Neural crest cell (in vitro differentiated cells): Measurements from ENCODE around the gene TCP11. TPM values are rescaled to one million over a fixed set of nuclear protein-coding genes. Genes with fewer than 3 reads are reported as not detected.

ENCODE experiments used
- DNase-seq: peaks from one replicate; pipeline ENCODE4 v3.0.0; 2021; ENCODE audit warnings: low read depth, mixed read lengths, low spot score
- H3K27ac Mint-ChIP-seq: one replicate; pipeline ENCODE4 v1.8.0; 2021; ENCODE audit warnings: mild to moderate bottlenecking, mixed read lengths; ENCODE audit not compliant: unreplicated experiment
- H3K27me3 Mint-ChIP-seq: 2 replicates; pipeline ENCODE4 v1.8.0; 2021; ENCODE audit warnings: low read depth, mild to moderate bottlenecking, mixed read lengths
- H3K36me3 Mint-ChIP-seq: 2 replicates; pipeline ENCODE4 v1.8.0; 2021; ENCODE audit warnings: low read depth, mild to moderate bottlenecking, mixed read lengths
- H3K4me1 Mint-ChIP-seq: 2 replicates; pipeline ENCODE4 v1.8.0; 2021; ENCODE audit warnings: mixed read lengths
- H3K4me3 Mint-ChIP-seq: one replicate; pipeline ENCODE4 v1.8.0; 2021; ENCODE audit warnings: mild to moderate bottlenecking, mixed read lengths
- H3K9me3 Mint-ChIP-seq: 2 replicates; pipeline ENCODE4 v1.8.0; 2021; ENCODE audit warnings: mixed read lengths
- total RNA-seq: library from RNA; stranded (reverse); gene quantifications from 2 replicates; pipeline ENCODE4 v1.2.1, GENCODE V29; 2021
- TF ChIP-seq, protein P1 (sequence below): fragments of 200-600 bp; sonication (generic); conservative IDR thresholded peaks from 2 replicates; pipeline ENCODE4 v1.5.0; 2021; ENCODE audit warnings: antibody characterized with exemption, mild to moderate bottlenecking

The TCP11 gene
- total RNA-seq, 1 donor from 2014 or later: not detected

DNA sequence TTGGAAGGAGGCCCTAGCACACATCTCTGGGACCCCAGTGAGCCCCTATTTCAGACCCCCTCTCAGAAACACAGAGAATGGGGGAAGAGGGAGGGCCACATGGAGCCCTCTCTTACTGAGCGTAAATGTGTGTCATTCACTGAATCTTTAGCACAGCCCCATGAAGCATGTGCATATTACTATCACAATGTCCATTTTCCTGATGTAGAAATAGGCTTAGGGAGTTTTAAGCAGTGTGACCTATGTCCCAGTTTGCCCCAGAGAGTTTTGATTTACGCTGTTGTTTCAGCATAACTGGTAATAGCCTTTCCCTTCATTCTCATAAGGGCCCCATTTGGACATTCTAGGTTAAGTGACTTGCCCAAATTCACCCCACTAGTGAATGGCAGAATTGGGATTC, 25.0 kb upstream of the TCP11 start:
- Mint-ChIP-seq H3K36me3 (no peaks in the 10 kb centered on the region), H3K27me3 (no peaks in the 10 kb centered on the region), H3K9me3 (peaks cover 6% of the 10 kb centered on the region), H3K27ac (no peak overlapping the region), H3K4me1 (peaks cover 18% of the 10 kb centered on the region), H3K4me3 (no peak overlapping the region)
- TF ChIP-seq, protein P1, sequence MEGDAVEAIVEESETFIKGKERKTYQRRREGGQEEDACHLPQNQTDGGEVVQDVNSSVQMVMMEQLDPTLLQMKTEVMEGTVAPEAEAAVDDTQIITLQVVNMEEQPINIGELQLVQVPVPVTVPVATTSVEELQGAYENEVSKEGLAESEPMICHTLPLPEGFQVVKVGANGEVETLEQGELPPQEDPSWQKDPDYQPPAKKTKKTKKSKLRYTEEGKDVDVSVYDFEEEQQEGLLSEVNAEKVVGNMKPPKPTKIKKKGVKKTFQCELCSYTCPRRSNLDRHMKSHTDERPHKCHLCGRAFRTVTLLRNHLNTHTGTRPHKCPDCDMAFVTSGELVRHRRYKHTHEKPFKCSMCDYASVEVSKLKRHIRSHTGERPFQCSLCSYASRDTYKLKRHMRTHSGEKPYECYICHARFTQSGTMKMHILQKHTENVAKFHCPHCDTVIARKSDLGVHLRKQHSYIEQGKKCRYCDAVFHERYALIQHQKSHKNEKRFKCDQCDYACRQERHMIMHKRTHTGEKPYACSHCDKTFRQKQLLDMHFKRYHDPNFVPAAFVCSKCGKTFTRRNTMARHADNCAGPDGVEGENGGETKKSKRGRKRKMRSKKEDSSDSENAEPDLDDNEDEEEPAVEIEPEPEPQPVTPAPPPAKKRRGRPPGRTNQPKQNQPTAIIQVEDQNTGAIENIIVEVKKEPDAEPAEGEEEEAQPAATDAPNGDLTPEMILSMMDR: no peak
- no peak for DNase-seq

GRCh38 chr6:35165630-35166071, 24.5 kb upstream of the TCP11 start:
- H3K27me3 Mint-ChIP-seq: no peaks in the 10 kb centered on the region
- H3K9me3 Mint-ChIP-seq: peaks cover 6% of the 10 kb centered on the region
- H3K27ac Mint-ChIP-seq: no peak overlapping the region
- TF ChIP-seq, protein P1: no peak
- no peak overlapping the region for H3K4me3 Mint-ChIP-seq
- DNase-seq: no peak
- H3K36me3 Mint-ChIP-seq: no peaks in the 10 kb centered on the region
- peaks cover 18% of the 10 kb centered on the region for H3K4me1 Mint-ChIP-seq

DNA sequence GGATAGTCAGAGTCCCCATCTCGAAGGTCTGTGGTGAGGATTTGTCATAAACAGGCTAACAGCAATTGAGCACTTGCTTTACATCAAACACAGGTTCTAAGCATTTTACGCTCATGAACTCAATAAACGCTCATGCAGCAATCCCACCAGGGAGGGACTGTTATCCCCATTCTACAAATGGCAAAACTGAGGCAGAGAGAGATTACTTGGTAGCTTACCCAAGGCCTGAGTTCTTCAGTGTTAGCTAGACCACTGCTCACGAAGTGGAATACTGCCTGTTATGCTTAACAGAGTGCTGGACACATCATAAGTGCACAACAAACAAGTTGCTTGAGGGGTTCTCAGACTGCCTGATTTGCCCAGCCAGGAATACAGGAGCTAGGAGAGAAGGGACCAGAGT, 23.7 kb upstream of the TCP11 start:
- DNase-seq: no peak
- Mint-ChIP-seq H3K27ac (no peak overlapping the region), H3K27me3 (no peaks in the 10 kb centered on the region), H3K4me3 (no peak overlapping the region), H3K36me3 (no peaks in the 10 kb centered on the region), H3K4me1 (peaks cover 18% of the 10 kb centered on the region), H3K9me3 (peaks cover 6% of the 10 kb centered on the region)
- TF ChIP-seq, protein P1: no peak

GRCh38 chr6:35164277-35164676, 23.1 kb upstream of the TCP11 start:
- H3K27ac Mint-ChIP-seq: no peak overlapping the region
- H3K27me3 Mint-ChIP-seq: no peaks in the 10 kb centered on the region
- H3K36me3 Mint-ChIP-seq: no peaks in the 10 kb centered on the region
- peaks cover 17% of the 10 kb centered on the region for H3K4me1 Mint-ChIP-seq
- H3K9me3 Mint-ChIP-seq: peaks cover 1% of the 10 kb centered on the region
- no peak for DNase-seq
- TF ChIP-seq, protein P1: no peak
- no peak overlapping the region for H3K4me3 Mint-ChIP-seq

- Mint-ChIP-seq H3K4me3 (no peak overlapping the region), H3K4me1 (peaks cover 13% of the 10 kb centered on the region), H3K27ac (no peak overlapping the region), H3K9me3 (no peaks in the 10 kb centered on the region), H3K36me3 (no peaks in the 10 kb centered on the region), H3K27me3 (no peaks in the 10 kb centered on the region)
- no peak for DNase-seq
- TF ChIP-seq, protein P1: no peak
Observed at GRCh38 chr6:35163836-35164235, 22.7 kb upstream of the TCP11 start.
